ENCODE measurements around the gene FIGNL1. TPM values are rescaled to one million over a fixed set of nuclear protein-coding genes. Genes with fewer than 3 reads are reported as not detected.

Gene FIGNL1
- total RNA-seq, 2 donors from 2014 or later: 2.0 to 7.0 TPM

GRCh38 chr7:50488379-50488778 lies 38.2 kb upstream of the FIGNL1 start:
- no peak for TF ChIP-seq CTCF (IDR thresholded peaks at IDR 0.05)
- no peak for TF ChIP-seq POLR2A (IDR thresholded peaks at IDR 0.05)
- Histone ChIP-seq H3K4me1 (no peaks in the 10 kb centered on the region), H3K36me3 (replicated peaks in 1 of 2; ENCODE audit: insufficient read depth in 1 of 2, low read depth in 2 of 2) (no peaks in the 10 kb centered on the region), H3K27ac (no peak overlapping the region), H3K4me3 (no peak overlapping the region), H3K27me3 (no peaks in the 10 kb centered on the region), H3K9me3 (no peaks in the 10 kb centered on the region)
- ATAC-seq (no peak), DNase-seq (no peak)
- intact Hi-C loops (cut with DNase I): no loop called here

GRCh38 chr7:50486512-50486911 lies 36.4 kb upstream of the FIGNL1 start:
- H3K9me3 ChIP-seq: no peaks in the 10 kb centered on the region
- H3K36me3 ChIP-seq (replicated peaks in 1 of 2; ENCODE audit: insufficient read depth in 1 of 2, low read depth in 2 of 2): no peaks in the 10 kb centered on the region
- 89 to 100% methylated on average over 1 of the region's 1 CpG for WGBS, 2 donors
- ATAC-seq: no peak
- intact Hi-C loops (cut with DNase I): no loop called here
- H3K4me3 ChIP-seq: no peak overlapping the region
- no peaks in the 10 kb centered on the region for H3K27me3 ChIP-seq
- no peak overlapping the region for H3K27ac ChIP-seq
- no peak for DNase-seq
- H3K4me1 ChIP-seq: no peaks in the 10 kb centered on the region
- TF ChIP-seq CTCF (IDR thresholded peaks at IDR 0.05) (no peak), POLR2A (IDR thresholded peaks at IDR 0.05) (no peak)

GRCh38 chr7:50481867-50482266 lies 31.7 kb upstream of the FIGNL1 start:
- H3K4me3 ChIP-seq: no peak overlapping the region
- ATAC-seq: no peak
- DNase-seq: no peak
- H3K4me1 ChIP-seq: no peaks in the 10 kb centered on the region
- no peaks in the 10 kb centered on the region for H3K27me3 ChIP-seq
- no peak overlapping the region for H3K27ac ChIP-seq
- WGBS, 2 donors: 90 to 91% methylated on average over 8 of the region's 8 CpGs
- intact Hi-C loops (cut with DNase I): no loop called here
- H3K36me3 ChIP-seq (replicated peaks in 1 of 2; ENCODE audit: insufficient read depth in 1 of 2, low read depth in 2 of 2): no peaks in the 10 kb centered on the region
- H3K9me3 ChIP-seq: no peaks in the 10 kb centered on the region
- no peak for TF ChIP-seq POLR2A (IDR thresholded peaks at IDR 0.05)
- no peak for TF ChIP-seq CTCF (IDR thresholded peaks at IDR 0.05)

GRCh38 chr7:50480797-50481196 lies 30.6 kb upstream of the FIGNL1 start:
- no peak for TF ChIP-seq POLR2A (IDR thresholded peaks at IDR 0.05)
- no peaks in the 10 kb centered on the region for H3K4me1 ChIP-seq
- no peaks in the 10 kb centered on the region for H3K36me3 ChIP-seq (replicated peaks in 1 of 2; ENCODE audit: insufficient read depth in 1 of 2, low read depth in 2 of 2)
- ATAC-seq: no peak
- H3K27ac ChIP-seq: no peak overlapping the region
- H3K9me3 ChIP-seq: no peaks in the 10 kb centered on the region
- intact Hi-C loops (cut with DNase I): no loop called here
- H3K27me3 ChIP-seq: no peaks in the 10 kb centered on the region
- no peak overlapping the region for H3K4me3 ChIP-seq
- no peak for DNase-seq
- 42 to 84% methylated on average over 4 of the region's 4 CpGs for WGBS, 2 donors

- Histone ChIP-seq H3K9me3 (no peaks in the 10 kb centered on the region), H3K36me3 (replicated peaks in 1 of 2; ENCODE audit: insufficient read depth in 1 of 2, low read depth in 2 of 2) (no peaks in the 10 kb centered on the region), H3K27me3 (no peaks in the 10 kb centered on the region), H3K4me3 (no peak overlapping the region), H3K4me1 (no peaks in the 10 kb centered on the region), H3K27ac (no peak overlapping the region)
- TF ChIP-seq POLR2A (IDR thresholded peaks at IDR 0.05): no peak
- no peak for TF ChIP-seq CTCF (IDR thresholded peaks at IDR 0.05)
- DNase-seq: no peak
- intact Hi-C loops (cut with DNase I): loop anchor here (10.0 kb wide), 2 partner anchors 115 to 675 kb away; no protein-coding TSS in a partner anchor
- no peak for ATAC-seq
- WGBS, 2 donors: 68 to 77% methylated on average over 7 of the region's 7 CpGs
These were observed 29.8 kb upstream of the FIGNL1 start for GRCh38 chr7:50479743-50480517.
